Lung (tissue), 12 donors: Measurements from ENCODE around the gene TEDC1. TPM values are rescaled to one million over a fixed set of nuclear protein-coding genes. Genes with fewer than 3 reads are reported as not detected.

Experiments
- ATAC-seq: fragments of 200-7000 bp; cut with Tn5 transposase; one replicate; pipeline ENCODE4 v1.9.1; 2020; ENCODE audit warnings: moderate number of reproducible peaks; ENCODE audit not compliant: insufficient read depth, low FRiP score
- DNase-seq, 3 donors: peaks; one replicate each; pipeline ENCODE4 v3.0.0-alpha.2; 2013 to 2017
- H3K27ac ChIP-seq, 2 donors: one replicate each; pipeline ENCODE4 v1.5.1; 2013; ENCODE audit warnings: mild to moderate bottlenecking in 2 of 2, moderate library complexity in 2 of 2, control low read depth in 1 of 2, inconsistent platforms in 1 of 2, low read depth in 1 of 2, low read length in 1 of 2
- H3K27me3 ChIP-seq, 3 donors: one replicate each; pipeline ENCODE4 v1.5.1; 2013; ENCODE audit warnings: low read length in 2 of 3; ENCODE audit not compliant: control insufficient read depth in 3 of 3, insufficient read depth in 3 of 3
- H3K36me3 ChIP-seq, 4 donors: one replicate each; pipeline ENCODE4 v1.5.1; 2013; ENCODE audit warnings: low read length in 4 of 4, mild to moderate bottlenecking in 1 of 4, moderate library complexity in 1 of 4; ENCODE audit not compliant: control insufficient read depth in 4 of 4, insufficient read depth in 4 of 4
- H3K4me1 ChIP-seq, 5 donors: one replicate each; pipeline ENCODE4 v1.5.1; 2013; ENCODE audit warnings: low read length in 5 of 5, mild to moderate bottlenecking in 2 of 5, moderate library complexity in 1 of 5; ENCODE audit not compliant: control insufficient read depth in 5 of 5, insufficient read depth in 5 of 5
- H3K4me3 ChIP-seq: one replicate; pipeline ENCODE4 v1.5.1; 2013; ENCODE audit warnings: mild to moderate bottlenecking, control low read depth, moderate library complexity
- H3K9ac ChIP-seq, 2 donors: one replicate each; pipeline ENCODE4 v1.5.1; 2013; ENCODE audit warnings: low read length in 2 of 2, control low read depth in 1 of 2; ENCODE audit not compliant: insufficient read depth in 1 of 2
- H3K9me3 ChIP-seq, 4 donors: one replicate each; pipeline ENCODE4 v1.5.1; 2013; ENCODE audit warnings: low read length in 3 of 4, mild to moderate bottlenecking in 1 of 4, moderate library complexity in 1 of 4; ENCODE audit not compliant: control insufficient read depth in 4 of 4, insufficient read depth in 3 of 4
- CTCF ChIP-seq: IDR thresholded peaks from 2 replicates; pipeline ENCODE4 v1.5.1; 2012; ENCODE audit warnings: mild to moderate bottlenecking; ENCODE audit errors: control extremely low read depth, extremely low read depth
- WGBS, 2 donors: extraction: QIAGEN DNeasy Blood & Tissue Kit; methylation state at CpG; one replicate each; pipeline ENCODE4 v1.1.7; 2013; 5-methylcytosine and 5-hydroxymethylcytosine counted together
- polyA plus RNA-seq, 2 donors: library from polyadenylated mRNA; stranded (reverse); fragments of 200-250 nt; gene quantifications; one replicate each; pipeline ENCODE4 v1.2.1, GENCODE V29; 2013
- total RNA-seq, 2 donors: library from RNA; depleted of rRNA in 1 of 2; stranded (reverse); fragments of >200 nt in 1 of 2; gene quantifications; one replicate each; pipeline ENCODE4 v1.2.1, GENCODE V29; 2014 to 2021
- donor health status: control.
- donor health status: control.
- donor health status: Bipolar disorder and iron deficiency.
- donor health status: healthy.
- donor health status: DM: yes; HTN: yes; CAD: no.

TEDC1 gene
- total and polyA plus RNA-seq, 4 donors: 5.8 to 20.8 (median 14.4) TPM

- H3K9ac ChIP-seq: no peak overlapping the region
- no peaks in the 10 kb centered on the region for H3K36me3 ChIP-seq
- peaks cover 0 to 20% (median 6%) of the 10 kb centered on the region in 5 donors for H3K4me1 ChIP-seq
- H3K27me3 ChIP-seq: peaks cover 0 to 3% (median 0%) of the 10 kb centered on the region in 3 donors
- peaks cover 0 to 3% (median 0%) of the 10 kb centered on the region in 4 donors for H3K9me3 ChIP-seq
- peak in 1 of 3 donors; percentile 37 for DNase-seq
- H3K4me3 ChIP-seq: no peak overlapping the region
- WGBS, 2 donors: 64 to 66% methylated on average over 10 of the region's 10 CpGs
- TF ChIP-seq CTCF: no peak
- no peak overlapping the region for H3K27ac ChIP-seq
- no peak for ATAC-seq
These were observed 41.7 kb downstream of the TEDC1 start for GRCh38 chr14:105532735-105533141.

- Histone ChIP-seq H3K4me3 (no peak overlapping the region), H3K36me3 (no peaks in the 10 kb centered on the region), H3K27ac (no peak overlapping the region), H3K9me3 (peaks cover 0 to 3% (median 0%) of the 10 kb centered on the region in 4 donors), H3K27me3 (peaks cover 0 to 3% (median 0%) of the 10 kb centered on the region in 3 donors), H3K9ac (no peak overlapping the region), H3K4me1 (peaks cover 0 to 20% (median 6%) of the 10 kb centered on the region in 5 donors)
- peak in 2 of 3 donors; percentile 1 to 29 for DNase-seq
- TF ChIP-seq CTCF: no peak
- ATAC-seq: no peak
- 80 to 87% methylated on average over 9 of the region's 9 CpGs for WGBS, 2 donors
These were observed 42.3 kb downstream of the TEDC1 start for GRCh38 chr14:105533391-105533790.

- ATAC-seq: no peak
- no peak overlapping the region for H3K9ac ChIP-seq
- H3K36me3 ChIP-seq: no peaks in the 10 kb centered on the region
- no peaks in the 10 kb centered on the region for H3K27me3 ChIP-seq
- H3K27ac ChIP-seq: no peak overlapping the region
- DNase-seq: no peak
- no peak for TF ChIP-seq CTCF
- H3K9me3 ChIP-seq: peaks cover 0 to 3% (median 0%) of the 10 kb centered on the region in 4 donors
- H3K4me3 ChIP-seq: no peak overlapping the region
- WGBS, 2 donors: 72 to 78% methylated on average over 21 of the region's 21 CpGs
- peaks cover 0 to 16% (median 3%) of the 10 kb centered on the region in 5 donors for H3K4me1 ChIP-seq
These were observed 42.9 kb downstream of the TEDC1 start for GRCh38 chr14:105533811-105534498.
